Adipose tissue (tissue), 3 donors: ENCODE measurements around the gene CDK14. TPM values are rescaled to one million over a fixed set of nuclear protein-coding genes. Genes with fewer than 3 reads are reported as not detected.

ENCODE experiments used
- H3K27ac ChIP-seq: one replicate; pipeline ENCODE4 v1.5.1; 2013; ENCODE audit warnings: low read depth, low read length
- WGBS, 3 donors: extraction: QIAGEN DNeasy Blood & Tissue Kit; methylation state at CpG; one replicate each; pipeline ENCODE4 v1.1.7; 2013; 5-methylcytosine and 5-hydroxymethylcytosine counted together
- polyA plus RNA-seq, 3 donors: library from polyadenylated mRNA; stranded (reverse); fragments of 200-250 nt; gene quantifications; one replicate each; pipeline ENCODE4 v1.2.3, GENCODE V29; 2013
- donor health status: healthy with polysubstance abuse.
- donor health status: Bipolar disorder and iron deficiency.
- donor health status: healthy.

CDK14 gene
- polyA plus RNA-seq, 3 donors, result 4.5 to 14.7 (median 5.2) TPM

- no peak overlapping the region for H3K27ac ChIP-seq
- 96 to 99% (median 97%) methylated on average over 3 of the region's 3 CpGs for WGBS, 3 donors
Observed at GRCh38 chr7:91093181-91093580, 497.1 kb downstream of the CDK14 start.

GRCh38 chr7:91098566-91098965 lies 502.4 kb downstream of the CDK14 start:
- H3K27ac ChIP-seq, result no peak overlapping the region
- 83 to 91% (median 90%) methylated on average over 1 of the region's 1 CpG for WGBS, 3 donors

DNA sequence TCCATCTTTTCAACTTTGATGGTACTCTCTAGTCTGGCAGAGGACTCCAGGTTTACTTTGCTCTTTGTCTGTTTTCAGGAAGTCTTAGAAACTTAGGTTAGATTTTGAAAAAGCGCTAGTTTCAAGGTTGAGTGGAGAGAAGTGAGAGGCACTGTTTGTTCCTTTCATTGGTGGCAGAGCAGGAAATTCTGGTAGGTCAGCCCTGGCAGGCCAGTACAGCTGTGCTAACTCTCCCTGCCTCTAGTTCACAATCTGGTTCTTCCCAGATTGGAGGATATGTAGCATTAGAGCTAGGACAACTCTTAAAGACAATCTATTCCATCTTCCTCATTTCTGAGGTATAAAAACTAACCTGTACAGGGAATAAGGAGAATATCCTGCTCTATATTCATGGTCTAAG lies 507.2 kb downstream of the CDK14 start:
- WGBS, 3 donors, result 97 to 100% (median 100%) methylated on average over 1 of the region's 1 CpG
- H3K27ac ChIP-seq, result no peak overlapping the region

- WGBS, 3 donors, result 70 to 95% (median 82%) methylated on average over 3 of the region's 3 CpGs
- no peak overlapping the region for H3K27ac ChIP-seq
Observed at GRCh38 chr7:91107460-91107859, 511.3 kb downstream of the CDK14 start.

DNA sequence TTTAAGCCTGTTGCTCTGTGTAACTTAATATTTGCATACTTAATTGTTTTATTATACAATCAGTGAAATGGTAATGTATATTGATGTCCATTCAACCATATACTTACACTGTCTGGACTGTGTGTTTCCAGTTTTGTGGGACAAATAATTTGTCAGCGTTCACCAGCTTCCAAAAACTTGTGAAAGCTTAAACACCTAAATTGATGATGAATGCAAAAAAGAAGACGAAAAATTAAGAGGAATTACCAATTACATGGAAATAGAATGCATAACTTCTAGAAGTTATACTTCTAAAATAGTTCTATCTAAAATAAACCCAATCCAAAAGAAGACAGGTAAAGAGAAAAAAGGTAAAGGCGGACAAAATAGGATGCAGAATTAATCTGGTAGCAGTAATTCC lies 513.1 kb downstream of the CDK14 start:
- WGBS, 3 donors, result 93 to 96% (median 95%) methylated on average over 3 of the region's 3 CpGs
- H3K27ac ChIP-seq, result no peak overlapping the region

DNA sequence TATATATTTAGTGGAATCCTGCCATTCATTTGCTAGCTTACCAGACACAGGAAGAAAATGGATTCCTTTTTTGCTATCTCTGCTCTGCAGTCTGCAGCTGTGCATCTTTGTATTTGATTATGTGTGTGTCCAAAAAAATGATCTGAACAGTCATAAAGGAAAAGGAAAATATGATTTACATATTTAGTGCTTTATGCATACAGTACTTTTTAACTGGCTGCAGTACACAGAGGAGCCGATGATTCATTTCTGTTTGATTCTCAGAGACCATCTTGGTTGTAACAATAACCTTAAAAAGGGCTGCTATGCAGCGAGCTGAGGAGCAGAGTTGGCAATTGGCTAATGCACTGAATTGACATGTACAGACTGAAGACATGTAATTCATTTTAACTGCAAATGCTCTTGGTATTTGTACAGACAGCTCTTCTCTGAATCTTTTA lies 516.8 kb downstream of the CDK14 start:
- WGBS, 3 donors, result 64 to 73% (median 72%) methylated on average over 2 of the region's 2 CpGs
- H3K27ac ChIP-seq, result no peak overlapping the region

DNA sequence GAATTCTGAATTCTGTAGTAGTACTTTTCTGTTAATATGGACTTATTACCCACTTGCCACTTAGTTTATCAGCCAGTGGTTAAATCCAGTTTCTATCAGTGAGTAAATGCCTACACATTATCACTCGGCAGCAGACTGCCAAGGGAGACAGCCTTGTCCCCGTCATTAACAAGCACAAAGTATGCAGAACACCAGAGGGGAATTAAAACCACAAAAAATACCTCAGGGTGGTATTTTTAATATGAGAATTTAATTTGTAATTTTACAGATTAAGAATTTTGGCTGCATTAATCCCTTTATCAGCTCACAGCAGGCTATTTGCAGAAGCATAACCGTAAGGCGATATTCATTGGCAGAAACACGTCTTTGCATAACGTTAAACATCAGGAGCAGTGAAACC lies 518.1 kb downstream of the CDK14 start:
- H3K27ac ChIP-seq, result no peak overlapping the region
- 88 to 94% (median 92%) methylated on average over 6 of the region's 6 CpGs for WGBS, 3 donors

- H3K27ac ChIP-seq, result no peak overlapping the region
- 80 to 81% (median 80%) methylated on average over 8 of the region's 8 CpGs for WGBS, 3 donors
Observed at GRCh38 chr7:91126762-91127161, 530.6 kb downstream of the CDK14 start.

- WGBS, 3 donors, result 90 to 94% (median 93%) methylated on average over 5 of the region's 5 CpGs
- no peak overlapping the region for H3K27ac ChIP-seq
Observed at GRCh38 chr7:91127325-91127724, 531.2 kb downstream of the CDK14 start.

GRCh38 chr7:91127959-91128358 lies 531.8 kb downstream of the CDK14 start:
- no peak overlapping the region for H3K27ac ChIP-seq
- WGBS, 3 donors, result 32 to 68% (median 60%) methylated on average over 3 of the region's 3 CpGs

- H3K27ac ChIP-seq, result no peak overlapping the region
- 71 to 77% (median 76%) methylated on average over 6 of the region's 6 CpGs for WGBS, 3 donors
Observed at GRCh38 chr7:91128683-91129348, 532.7 kb downstream of the CDK14 start.

DNA sequence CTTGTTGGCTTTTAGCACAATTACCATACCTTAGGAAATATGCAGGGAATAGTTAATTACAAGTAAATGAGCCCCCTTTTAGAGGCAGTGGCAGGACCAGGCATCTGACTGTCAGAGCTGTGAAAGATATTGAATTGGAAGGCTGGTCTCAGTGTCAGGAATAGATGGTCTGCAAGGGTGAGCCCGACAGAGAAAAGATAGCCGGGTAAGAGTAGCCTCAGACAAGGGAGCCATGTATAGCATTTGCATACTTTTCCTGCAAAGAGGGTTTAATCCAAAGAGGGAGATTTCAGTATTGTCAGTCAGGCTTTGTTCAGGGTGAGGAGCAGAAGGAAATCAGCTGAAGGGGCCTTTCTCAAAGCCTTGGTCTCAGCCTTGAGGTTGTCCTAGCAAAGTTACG lies 539.2 kb downstream of the CDK14 start:
- WGBS, 3 donors, result 94 to 97% (median 94%) methylated on average over 3 of the region's 3 CpGs
- H3K27ac ChIP-seq, result no peak overlapping the region

DNA sequence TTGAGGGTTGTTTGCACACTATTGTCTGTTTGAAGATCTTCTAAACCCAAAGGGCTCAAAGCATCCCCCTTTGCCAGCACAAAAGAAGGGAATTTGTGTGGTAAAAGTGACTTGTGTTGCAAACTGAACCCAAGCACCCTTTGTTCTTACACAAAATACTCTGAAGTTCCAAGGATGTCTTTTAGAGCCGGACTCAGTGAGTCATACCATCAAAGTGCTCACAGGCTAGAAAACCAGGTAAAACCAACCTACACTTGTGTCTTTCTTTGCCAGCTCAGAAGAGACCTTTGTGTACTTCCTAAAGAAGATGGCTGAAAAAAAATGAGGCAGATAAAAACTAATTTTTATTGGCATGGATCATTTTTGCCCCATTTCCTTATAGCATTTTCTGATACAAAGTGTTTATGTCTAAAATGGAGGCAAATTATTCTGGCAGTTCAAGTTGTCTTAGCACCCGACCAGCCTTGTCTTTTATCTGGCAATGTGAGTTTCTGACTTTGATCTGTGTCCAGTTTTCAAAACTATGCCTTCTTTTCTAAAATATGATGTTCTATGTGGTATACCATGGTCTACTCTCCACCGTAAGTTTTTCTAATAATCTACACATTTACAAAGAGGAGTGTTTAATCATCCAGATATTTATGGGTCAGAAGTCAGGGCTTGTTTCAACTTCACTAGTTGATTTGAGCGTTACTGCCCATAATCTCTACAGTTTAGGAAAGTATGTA lies 539.7 kb downstream of the CDK14 start:
- no peak overlapping the region for H3K27ac ChIP-seq
- 78 to 93% (median 91%) methylated on average over 4 of the region's 4 CpGs for WGBS, 3 donors

DNA sequence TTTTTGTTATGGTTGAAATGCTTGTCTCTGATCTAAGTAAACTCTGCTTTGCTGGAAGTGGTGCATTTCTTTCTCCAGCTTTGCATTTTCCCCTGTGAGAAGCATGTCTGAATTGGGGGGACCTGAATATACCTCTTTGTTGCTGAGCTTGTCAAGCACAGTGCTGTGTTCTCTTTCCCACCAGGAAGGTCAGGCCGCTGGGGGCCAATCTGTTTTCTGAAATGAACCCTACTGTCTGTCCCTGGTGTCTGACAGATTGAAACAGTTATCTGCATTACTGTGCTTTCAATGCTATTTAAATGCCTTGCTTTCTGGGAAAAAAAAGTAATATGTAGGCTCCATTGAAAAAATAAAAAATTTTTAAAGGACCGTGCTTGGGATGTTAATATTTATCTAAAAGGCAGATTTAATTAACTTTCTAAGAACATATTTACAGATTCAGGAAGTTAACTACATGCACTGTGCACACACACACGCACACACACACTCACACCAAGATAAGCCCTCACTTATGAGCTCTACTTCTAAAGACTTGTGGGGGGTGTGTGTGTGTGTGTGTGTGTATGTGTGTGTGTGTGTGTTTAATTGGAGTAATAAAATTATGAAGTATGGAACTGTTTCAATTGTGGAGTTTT lies 541.1 kb downstream of the CDK14 start:
- 59 to 85% (median 84%) methylated on average over 3 of the region's 3 CpGs for WGBS, 3 donors
- H3K27ac ChIP-seq, result no peak overlapping the region

DNA sequence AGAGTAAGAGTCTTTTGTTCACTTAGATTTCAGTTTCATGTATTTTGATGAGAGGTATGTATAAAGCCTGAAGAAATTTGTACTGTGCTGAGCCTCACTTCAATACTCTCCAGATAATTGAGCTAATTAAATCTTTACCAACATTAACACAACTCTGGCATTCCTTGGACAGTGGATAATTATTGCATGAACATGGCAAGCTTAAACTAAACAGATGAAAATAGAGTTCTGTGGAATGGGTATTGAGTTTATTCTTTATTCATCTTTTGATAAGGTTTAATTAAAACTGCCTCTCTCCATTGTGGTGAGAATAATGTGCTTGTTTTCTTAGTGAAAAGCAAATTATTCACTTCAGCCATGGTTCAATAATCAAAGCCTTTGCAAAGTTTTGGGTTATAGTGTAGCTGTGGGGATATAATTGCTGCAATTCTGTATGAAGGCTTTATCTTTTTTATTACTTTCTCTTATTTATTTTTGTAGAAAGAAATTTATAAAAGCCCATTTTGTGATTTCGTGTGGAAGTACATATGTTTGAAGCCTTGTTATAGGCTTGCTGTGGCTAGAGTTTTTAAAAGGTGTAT lies 541.8 kb downstream of the CDK14 start:
- 86 to 93% (median 93%) methylated on average over 1 of the region's 1 CpG for WGBS, 3 donors
- H3K27ac ChIP-seq, result no peak overlapping the region

GRCh38 chr7:91140286-91140685 lies 544.2 kb downstream of the CDK14 start:
- 78 to 90% (median 87%) methylated on average over 2 of the region's 2 CpGs for WGBS, 3 donors
- H3K27ac ChIP-seq, result no peak overlapping the region

- no peak overlapping the region for H3K27ac ChIP-seq
- 45 to 71% (median 51%) methylated on average over 4 of the region's 4 CpGs for WGBS, 3 donors
Observed at GRCh38 chr7:91140982-91141381, 544.9 kb downstream of the CDK14 start.

DNA sequence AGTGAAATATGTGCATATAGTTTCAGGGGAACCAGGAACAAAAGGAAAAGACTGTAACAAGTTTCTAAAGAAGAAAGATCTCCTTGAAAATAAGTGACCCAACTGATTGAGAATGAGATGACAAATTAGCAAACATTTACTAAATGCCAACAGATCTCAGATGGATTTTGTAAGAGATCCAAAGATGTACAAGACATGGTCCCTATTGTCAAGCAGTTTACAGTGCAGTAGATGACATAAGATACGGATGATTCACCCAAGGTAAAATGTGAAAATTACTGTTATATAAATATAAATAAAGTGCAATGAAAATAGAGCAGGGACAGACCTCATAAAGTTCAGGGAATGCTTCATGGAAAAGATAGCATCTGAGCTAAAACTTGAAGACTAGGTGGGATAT lies 546.6 kb downstream of the CDK14 start:
- 92 to 97% (median 94%) methylated on average over 1 of the region's 1 CpG for WGBS, 3 donors
- no peak overlapping the region for H3K27ac ChIP-seq
